Kidney (tissue), 14 donors: ENCODE data around the gene GLIS2. TPM values are rescaled to one million over a fixed set of nuclear protein-coding genes. Genes with fewer than 3 reads are reported as not detected.

ENCODE experiments used
- DNase-seq, 5 donors: peaks; one replicate each; pipeline ENCODE4 v3.0.0-alpha.2; 2013 to 2020
- FAIRE-seq: peaks from 2 replicates; lab custom pipeline; 2012; peaks lifted over from hg19 to GRCh38; lab: Jason Lieb, UNC
- H3K27ac ChIP-seq, 2 donors: one replicate each; pipeline ENCODE4 v1.7.0; 2013; ENCODE audit warnings: low read depth in 2 of 2, low read length in 2 of 2, inconsistent platforms in 1 of 2
- H3K27me3 ChIP-seq: one replicate; pipeline ENCODE4 v1.7.1; 2013; ENCODE audit warnings: low read length, inconsistent platforms; ENCODE audit not compliant: control insufficient read depth, insufficient read depth
- H3K36me3 ChIP-seq, 3 donors: one replicate each; pipeline versions ENCODE4 v1.7.0 to v1.7.1; 2013; ENCODE audit warnings: low read length in 3 of 3, control low read depth in 1 of 3, inconsistent platforms in 1 of 3; ENCODE audit not compliant: insufficient read depth in 3 of 3, control insufficient read depth in 2 of 3
- H3K4me1 ChIP-seq, 3 donors: one replicate each; pipeline versions ENCODE4 v1.7.0 to v1.7.1; 2013; ENCODE audit warnings: low read length in 3 of 3, inconsistent platforms in 1 of 3, low read depth in 1 of 3; ENCODE audit not compliant: control insufficient read depth in 2 of 3, insufficient read depth in 2 of 3
- H3K4me3 ChIP-seq, 3 donors: one replicate each; pipeline versions ENCODE4 v1.7.0 to v1.8.1; 2013; ENCODE audit warnings: low read length in 3 of 3, control low read depth in 1 of 3, inconsistent platforms in 1 of 3
- H3K9ac ChIP-seq, 3 donors: one replicate each; pipeline versions ENCODE4 v1.7.0 to v1.7.1; 2013; ENCODE audit warnings: low read length in 3 of 3, control low read depth in 1 of 3, inconsistent platforms in 1 of 3
- H3K9me3 ChIP-seq, 3 donors: one replicate each; pipeline versions ENCODE4 v1.7.0 to v1.7.1; 2013; ENCODE audit warnings: low read length in 3 of 3, control low read depth in 1 of 3, inconsistent platforms in 1 of 3; ENCODE audit not compliant: control insufficient read depth in 2 of 3, insufficient read depth in 1 of 3
- CTCF ChIP-seq: IDR thresholded peaks from 3 replicates; pipeline ENCODE4 v1.5.1; 2012; ENCODE audit warnings: mild to moderate bottlenecking, moderate library complexity, borderline replicate concordance; ENCODE audit not compliant: insufficient read depth; ENCODE audit errors: extremely low read depth
- intact Hi-C: fragments of 100-400 bp; cut with DNase I; formaldehyde crosslinking; loops from one replicate; pipeline ENCODE4 v1.11.1; 2022
- polyA plus RNA-seq: library from polyadenylated mRNA; stranded (reverse); fragments of 350-450 nt; fragmentation: Illumina TruSeq; extraction: RNeasy Lipid Tissue Mini Kit (QIAGEN cat#74804); gene quantifications from one replicate; pipeline ENCODE4 v1.2.3, GENCODE V29; 2014; ENCODE audit warnings: low read depth, low replicate concordance; ENCODE audit not compliant: insufficient read depth
- total RNA-seq: library from RNA; stranded (reverse); fragmentation: NEBNext Ultra II Directional; extraction: Animal tissue kit (Norgen Biotek cat#: 25700); gene quantifications from one replicate; pipeline ENCODE4 v1.2.1, GENCODE V29; 2021
- donor health status: control.
- donor health status: control.
- donor health status: control.
- donor health status: control.
- donor health status: control.
- donor health status: DM: yes; HTN: yes; CAD: no.
- donor health status: Normal renal cell carcinoma (clear cell type).

GLIS2 gene
- total and polyA plus RNA-seq, 2 donors from 2014 or later: 35.6 to 68.7 TPM

GRCh38 chr16:4318967-4319366 is 3.1 kb downstream of the GLIS2 start:
- Histone ChIP-seq H3K36me3 (no peaks in the 10 kb centered on the region), H3K27me3 (no peaks in the 10 kb centered on the region), H3K4me3 (peak overlapping the region in 1 of 3 donors; percentile 82), H3K9ac (peak overlapping the region in 2 of 3 donors; percentile 69 to 84), H3K27ac (peak overlapping the region; percentile 90 to 93), H3K4me1 (peaks cover 0 to 73% (median 56%) of the 10 kb centered on the region in 3 donors), H3K9me3 (no peaks in the 10 kb centered on the region)
- FAIRE-seq (no peak), DNase-seq (no peak)
- intact Hi-C loops: no loop called here
- no peak for TF ChIP-seq CTCF

GRCh38 chr16:4319454-4320421 is 3.9 kb downstream of the GLIS2 start:
- no peak for FAIRE-seq
- no peaks in the 10 kb centered on the region for H3K9me3 ChIP-seq
- H3K36me3 ChIP-seq: no peaks in the 10 kb centered on the region
- peak overlapping the region in 2 of 3 donors; percentile 12 to 82 for H3K4me3 ChIP-seq
- H3K27ac ChIP-seq: peak overlapping the region; percentile 90 to 93
- no peaks in the 10 kb centered on the region for H3K27me3 ChIP-seq
- DNase-seq: peak; percentile 10 to 81 (median 53)
- intact Hi-C loops: no loop called here
- peaks cover 0 to 74% (median 56%) of the 10 kb centered on the region in 3 donors for H3K4me1 ChIP-seq
- no peak for TF ChIP-seq CTCF
- peak overlapping the region in 2 of 3 donors; percentile 69 to 84 for H3K9ac ChIP-seq

GRCh38 chr16:4320571-4321137 is 4.8 kb downstream of the GLIS2 start:
- Histone ChIP-seq H3K9me3 (no peaks in the 10 kb centered on the region), H3K36me3 (no peaks in the 10 kb centered on the region), H3K27me3 (no peaks in the 10 kb centered on the region), H3K9ac (peak overlapping the region in 2 of 3 donors; percentile 48 to 84), H3K27ac (peak overlapping the region; percentile 90 to 93), H3K4me3 (peak overlapping the region in 1 of 3 donors; percentile 82), H3K4me1 (peaks cover 0 to 81% (median 65%) of the 10 kb centered on the region in 3 donors)
- no peak for TF ChIP-seq CTCF
- FAIRE-seq (no peak), DNase-seq (peak in 1 of 5 donors; percentile 61)
- intact Hi-C loops: no loop called here
